GM12878 (cell line): Measurements from ENCODE around the gene DDAH1. TPM values are rescaled to one million over a fixed set of nuclear protein-coding genes. Genes with fewer than 3 reads are reported as not detected.

Source experiments
- ATAC-seq: fragments of 200-7000 bp; cut with Tn5 transposase; 3 replicates; pipeline ENCODE4 v1.9.1; 2020; ENCODE audit warnings: mild to moderate bottlenecking, moderate library complexity
- BruUV-seq: library from RNA; stranded (reverse); fragments of 400-500 nt; replicated peaks from 2 replicates; lab custom pipeline; 2021; lab: Mats Ljungman, UMichigan
- CTCF ChIA-PET: fragments of 300-600 bp; sonication (Branson Sonifier 250); formaldehyde crosslinking; extraction: SDS; loops from one replicate; lab custom pipeline; 2021; ENCODE audit warnings: inconsistent platforms; lab: Yijun Ruan, JAX
- POLR2A ChIA-PET: fragments of 350-600 bp; formaldehyde crosslinking; extraction: SDS; loops from one replicate; lab custom pipeline; 2021; ENCODE audit warnings: inconsistent platforms; lab: Charles Lee
- RAD21 ChIA-PET: fragments of 300-600 bp; sonication (Branson Sonifier 250); formaldehyde crosslinking; loops from one replicate; lab custom pipeline; 2023; ENCODE audit warnings: antibody characterized with exemption; ENCODE audit not compliant: unreplicated experiment; lab: Charles Lee
- SMC1A ChIA-PET: fragments of 300-600 bp; sonication (Branson Sonifier 250); formaldehyde crosslinking; loops from one replicate; lab custom pipeline; 2023; ENCODE audit not compliant: unreplicated experiment, uncharacterized antibody; lab: Charles Lee
- DNase-seq: peaks from one replicate; pipeline ENCODE4 v3.0.0-alpha.2; 2011; ENCODE audit warnings: low read depth, low spot score
- FAIRE-seq: peaks from 3 replicates; lab custom pipeline; 2011; peaks lifted over from hg19 to GRCh38; lab: Jason Lieb, UNC
- H2AFZ ChIP-seq: 2 replicates; pipeline ENCODE4 v1.6.0; 2011; ENCODE audit warnings: low read depth, low read length, control low read depth; ENCODE audit not compliant: control insufficient read depth
- H3K27ac ChIP-seq: 2 replicates; pipeline ENCODE4 v1.5.1; 2011; ENCODE audit warnings: control low read depth; ENCODE audit not compliant: control insufficient read depth, insufficient read depth
- H3K27me3 ChIP-seq, 2 experiments: replicated peaks in 1 of 2; 2 replicates each; pipeline versions ENCODE4 v1.6.0 to v1.6.1; 2011; ENCODE audit warnings: low read length in 1 of 2; ENCODE audit not compliant: control insufficient read depth in 2 of 2, insufficient read depth in 2 of 2
- H3K36me3 ChIP-seq, 2 experiments: 2 replicates each; pipeline ENCODE4 v1.5.1; 2011; ENCODE audit warnings: low read length in 1 of 2; ENCODE audit not compliant: control insufficient read depth in 2 of 2, insufficient read depth in 2 of 2
- H3K4me1 ChIP-seq: 2 replicates; pipeline ENCODE4 v1.6.1; 2011; ENCODE audit warnings: mild to moderate bottlenecking, low read length, moderate library complexity, mixed read lengths; ENCODE audit not compliant: control insufficient read depth, insufficient read depth
- H3K4me2 ChIP-seq: 2 replicates; pipeline ENCODE4 v1.6.0; 2011; ENCODE audit warnings: control low read depth; ENCODE audit not compliant: control insufficient read depth, insufficient read depth
- H3K4me3 ChIP-seq: fragments of 200-600 bp; sonication (generic); 2 replicates; pipeline ENCODE4 v1.5.1; 2016
- H3K79me2 ChIP-seq: 2 replicates; pipeline ENCODE4 v1.6.0; 2011; ENCODE audit warnings: low read length; ENCODE audit not compliant: control insufficient read depth, insufficient read depth
- H3K9ac ChIP-seq: 2 replicates; pipeline ENCODE4 v1.8.0; 2011; ENCODE audit warnings: low read length, control low read depth, mixed read lengths; ENCODE audit not compliant: control insufficient read depth, insufficient read depth
- H3K9me3 ChIP-seq: replicated peaks from 3 replicates; pipeline ENCODE4 v1.5.1; 2011; ENCODE audit warnings: mild to moderate bottlenecking, low read length; ENCODE audit not compliant: control insufficient read depth, insufficient read depth
- H4K20me1 ChIP-seq: 2 replicates; pipeline ENCODE4 v1.6.0; 2011; ENCODE audit not compliant: control insufficient read depth, insufficient read depth
- BMI1 ChIP-seq: fragments of 450-650 bp; IDR thresholded peaks from 2 replicates; pipeline ENCODE4 v1.6.1; 2016; ENCODE audit warnings: mild to moderate bottlenecking, moderate library complexity, borderline replicate concordance
- CREB1 ChIP-seq: IDR thresholded peaks from 2 replicates; pipeline ENCODE4 v1.6.1; 2012; ENCODE audit warnings: low read depth, mild to moderate bottlenecking, inconsistent platforms
- CREM ChIP-seq: IDR thresholded peaks from 2 replicates; pipeline ENCODE4 v1.6.1; 2014; ENCODE audit warnings: antibody characterized with exemption, low read depth
- EED ChIP-seq: sonication (generic); IDR thresholded peaks from 2 replicates; pipeline ENCODE4 v1.6.1; 2016; ENCODE audit warnings: antibody characterized with exemption, low read depth
- EP300 ChIP-seq, 2 experiments: fragments of 150-350 bp in 1 of 2; IDR thresholded peaks; 2 replicates each; pipeline ENCODE4 v1.6.1; 2011 to 2012; ENCODE audit warnings: low read depth in 2 of 2, low read length in 2 of 2, borderline replicate concordance in 1 of 2, improper control_type of control experiment in 1 of 2, inconsistent platforms in 1 of 2; ENCODE audit not compliant: control insufficient read depth in 1 of 2
- KLF5 ChIP-seq: fragments of 450-650 bp; IDR thresholded peaks from 2 replicates; pipeline ENCODE4 v1.6.1; 2014; ENCODE audit warnings: mild to moderate bottlenecking; ENCODE audit not compliant: partially characterized antibody
- MTA3 ChIP-seq: IDR thresholded peaks from 2 replicates; pipeline ENCODE4 v1.6.1; 2012; ENCODE audit warnings: low read length, inconsistent platforms, borderline replicate concordance
- NFYB ChIP-seq: IDR thresholded peaks from 2 replicates; pipeline ENCODE4 v1.6.1; 2011; ENCODE audit warnings: low read depth, mild to moderate bottlenecking, low read length, improper control_type of control experiment, moderate library complexity; ENCODE audit not compliant: insufficient read depth
- POLR2AphosphoS2 ChIP-seq: IDR thresholded peaks from 2 replicates; pipeline ENCODE4 v1.6.1; 2011; ENCODE audit warnings: low read depth, mild to moderate bottlenecking, low read length, improper control_type of control experiment, moderate library complexity
- RB1 ChIP-seq: fragments of 450-650 bp; formaldehyde crosslinking; IDR thresholded peaks from 2 replicates; pipeline ENCODE4 v1.6.1; 2017; ENCODE audit warnings: mild to moderate bottlenecking, borderline replicate concordance
- SMC3 ChIP-seq: IDR thresholded peaks from 2 replicates; pipeline ENCODE4 v1.6.1; 2011; ENCODE audit warnings: low read length, improper control_type of control experiment, borderline replicate concordance
- TAF1 ChIP-seq: IDR thresholded peaks from 2 replicates; pipeline ENCODE4 v1.6.1; 2011; ENCODE audit warnings: mild to moderate bottlenecking, low read depth, low read length, borderline replicate concordance
- YY1 ChIP-seq: IDR thresholded peaks from 2 replicates; pipeline ENCODE4 v1.6.1; 2011; ENCODE audit warnings: low read depth, mild to moderate bottlenecking, low read length
- WGBS: methylation state at CpG from one replicate; pipeline ENCODE4 v1.1.6; 2016; ENCODE audit warnings: low lambda C conversion rate; ENCODE audit not compliant: insufficient replicate concordance, insufficient coverage; ENCODE audit errors: missing lambda C conversion rate; 5-methylcytosine and 5-hydroxymethylcytosine counted together
- in situ Hi-C: fragments of 300-500 bp; cut with MboI; formaldehyde crosslinking; loops from 9 replicates; pipeline ENCODE4 v1.14.3; 2018; ENCODE audit warnings: mixed read lengths
- intact Hi-C: fragments of 100-400 bp; cut with micrococcal nuclease; formaldehyde crosslinking; loops from one replicate; pipeline ENCODE4 v1.14.2; 2022; ENCODE audit not compliant: unreplicated experiment
- polyA plus RNA-seq, 11 experiments: library from polyadenylated mRNA; depleted of rRNA in 4 of 11; unstranded in 6 of 11; stranded (reverse) in 5 of 11; fragments of >200 nt; fragmentation: Nextera tagmentation in 4 of 11; fragmentation: Illumina TruSeq in 1 of 11; extraction: Ambion mirVana in 4 of 11; extraction: Trizol in 1 of 11; gene quantifications; 1 replicate in 1 of 11; 2 replicates in 10 of 11; pipeline versions ENCODE4 v1.2.1 to v1.2.3, GENCODE V29; 2011 to 2016; ENCODE audit warnings: inconsistent platforms in 2 of 11, missing spikeins in 2 of 11, low read depth in 1 of 11
- total RNA-seq, 4 experiments: library from RNA; depleted of rRNA in 3 of 4; stranded (reverse); fragments of >200 nt in 3 of 4; fragmentation: Illumina TruSeq in 1 of 4; extraction: Trizol in 1 of 4; gene quantifications; 2 replicates each; pipeline versions ENCODE4 v1.2.1 to v1.2.3, GENCODE V29; 2013 to 2021
- TF ChIP-seq, protein P1 (sequence below): IDR thresholded peaks from 2 replicates; pipeline ENCODE4 v1.6.1; 2012; ENCODE audit warnings: low read depth, low read length, improper control_type of control experiment

DDAH1 gene
- total and polyA plus RNA-seq, 10 of the 15 experiments (the other 5 are each of a cell fraction or from before 2014, with no cell fraction given), result 0.07 to 0.88 (median 0.27) TPM; not detected in 6

DNA sequence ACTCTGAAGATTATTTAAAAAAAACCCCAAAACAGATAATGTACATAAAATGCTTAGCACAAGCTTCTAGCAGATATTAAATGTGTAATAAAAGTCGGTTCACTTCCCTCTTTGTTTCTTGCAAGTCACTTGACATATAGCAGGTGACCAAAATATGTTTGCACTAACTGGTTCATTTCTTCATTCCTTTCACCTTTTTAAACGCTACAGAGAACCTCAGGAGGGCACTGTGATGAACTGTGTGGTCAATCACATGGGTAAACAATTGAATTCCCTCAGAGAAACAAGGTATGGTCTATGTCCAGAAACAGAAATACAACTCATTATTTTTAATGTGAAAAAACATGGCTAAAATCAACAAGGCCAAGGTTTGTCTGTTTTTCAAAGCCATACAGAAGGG, 137.2 kb downstream of the DDAH1 start:
- in situ Hi-C loops, result no loop called here
- no TSS peak for BruUV-seq
- H3K9me3 ChIP-seq, result no peaks in the 10 kb centered on the region; the same call in 2 of the 3 replicates
- no peaks in the 10 kb centered on the region for H4K20me1 ChIP-seq
- peaks cover 2% of the 10 kb centered on the region; the same call in 1 of the 2 replicates for H3K4me1 ChIP-seq
- DNase-seq (no peak), FAIRE-seq (no peak), ATAC-seq (no peak)
- 18% methylated on average over 2 of the region's 2 CpGs for WGBS
- no peak overlapping the region for H3K4me2 ChIP-seq
- no peak overlapping the region for H3K4me3 ChIP-seq
- no peak overlapping the region for H2AFZ ChIP-seq
- POLR2A ChIA-PET, result no interaction called here
- H3K79me2 ChIP-seq, result no peaks in the 10 kb centered on the region
- CTCF ChIA-PET, result no interaction called here
- no peaks in the 10 kb centered on the region; a peak in 1 of 4 replicates for H3K27me3 ChIP-seq
- TF ChIP-seq NFYB (no peak), SMC3 (no peak), MTA3 (no peak), KLF5 (no peak), EED (no peak), EP300 (IDR thresholded peaks at IDR 0.05; ENCODE audit: borderline replicate concordance in 1 of 2, control insufficient read depth in 1 of 2, low read depth in 2 of 2, low read length in 2 of 2) (no peak)
- TF ChIP-seq, protein P1, sequence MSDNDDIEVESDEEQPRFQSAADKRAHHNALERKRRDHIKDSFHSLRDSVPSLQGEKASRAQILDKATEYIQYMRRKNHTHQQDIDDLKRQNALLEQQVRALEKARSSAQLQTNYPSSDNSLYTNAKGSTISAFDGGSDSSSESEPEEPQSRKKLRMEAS, result no peak
- SMC1A ChIA-PET, result no interaction called here
- no peak overlapping the region for H3K9ac ChIP-seq
- RAD21 ChIA-PET, result no interaction called here
- no peak overlapping the region for H3K27ac ChIP-seq
- no peaks in the 10 kb centered on the region for H3K36me3 ChIP-seq
- intact Hi-C loops, result no loop called here

DNA sequence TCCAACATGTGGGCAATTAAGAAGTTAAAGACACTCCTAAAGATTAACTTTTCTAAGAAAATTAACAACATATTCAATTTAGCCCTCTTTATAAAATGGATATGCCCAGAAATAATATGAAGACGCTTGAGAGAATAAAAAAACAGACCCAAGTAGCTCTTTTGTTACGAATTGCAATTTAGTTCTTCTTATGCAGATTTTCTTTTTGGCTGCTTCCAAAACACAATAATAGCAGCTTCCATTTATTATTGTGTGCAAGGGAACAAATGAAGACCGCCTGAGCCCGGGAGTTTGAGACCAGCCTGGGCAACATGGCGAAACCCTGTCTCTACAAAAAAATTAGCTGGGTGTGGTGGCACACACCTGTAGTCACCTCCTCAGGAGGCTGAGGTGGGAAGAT, 138.1 kb downstream of the DDAH1 start:
- intact Hi-C loops, result no loop called here
- RAD21 ChIA-PET, result no interaction called here
- Histone ChIP-seq H3K36me3 (no peaks in the 10 kb centered on the region), H3K9me3 (no peaks in the 10 kb centered on the region; the same call in 2 of the 3 replicates), H4K20me1 (no peaks in the 10 kb centered on the region), H3K4me1 (peaks cover 2% of the 10 kb centered on the region; the same call in 1 of the 2 replicates), H3K27me3 (no peaks in the 10 kb centered on the region; a peak in 1 of 4 replicates), H3K79me2 (no peaks in the 10 kb centered on the region), H3K4me3 (no peak overlapping the region), H3K9ac (no peak overlapping the region), H3K4me2 (no peak overlapping the region), H3K27ac (no peak overlapping the region), H2AFZ (no peak overlapping the region)
- POLR2A ChIA-PET, result no interaction called here
- CTCF ChIA-PET, result no interaction called here
- in situ Hi-C loops, result no loop called here
- DNase-seq, result no peak
- TF ChIP-seq YY1 (no peak), TAF1 (no peak), CREB1 (no peak), POLR2AphosphoS2 (no peak), MTA3 (no peak), RB1 (no peak), CREM (no peak), BMI1 (no peak)
- WGBS, result 57% methylated on average over 5 of the region's 5 CpGs
- no peak for FAIRE-seq
- SMC1A ChIA-PET, result no interaction called here
- no peak for ATAC-seq
- BruUV-seq, result no TSS peak
